GM12878 (cell line): ENCODE measurements around the gene MARCKSL1. TPM values are rescaled to one million over a fixed set of nuclear protein-coding genes. Genes with fewer than 3 reads are reported as not detected.

Experiments
- BCL3 ChIP-seq: IDR thresholded peaks from 2 replicates; pipeline ENCODE4 v1.6.1; 2011; ENCODE audit warnings: borderline replicate concordance, low read depth, mild to moderate bottlenecking, moderate library complexity, low read length; ENCODE audit not compliant: insufficient read depth, poor library complexity, severe bottlenecking
- CHD1 ChIP-seq: IDR thresholded peaks from 2 replicates; pipeline ENCODE4 v1.6.1; 2012; ENCODE audit warnings: low read depth, low read length, improper control_type of control experiment
- E2F4 ChIP-seq: IDR thresholded peaks from 2 replicates; pipeline ENCODE4 v1.6.1; 2012; ENCODE audit warnings: low read depth, low read length, improper control_type of control experiment
- ZBTB33 ChIP-seq: fragments of 450-650 bp; IDR thresholded peaks from 2 replicates; pipeline ENCODE4 v1.6.1; 2017; ENCODE audit warnings: mild to moderate bottlenecking
- polyA plus RNA-seq, 11 experiments: library from polyadenylated mRNA; depleted of rRNA in 4 of 11; unstranded in 6 of 11; stranded (reverse) in 5 of 11; fragments of >200 nt; fragmentation: Nextera tagmentation in 4 of 11; fragmentation: Illumina TruSeq in 1 of 11; extraction: Ambion mirVana in 4 of 11; extraction: Trizol in 1 of 11; gene quantifications; 1 replicate in 1 of 11; 2 replicates in 10 of 11; pipeline versions ENCODE4 v1.2.1 to v1.2.3, GENCODE V29; 2011 to 2016; ENCODE audit warnings: inconsistent platforms in 2 of 11, missing spikeins in 2 of 11, low read depth in 1 of 11
- total RNA-seq, 4 experiments: library from RNA; depleted of rRNA in 3 of 4; stranded (reverse); fragments of >200 nt in 3 of 4; fragmentation: Illumina TruSeq in 1 of 4; extraction: Trizol in 1 of 4; gene quantifications; 2 replicates each; pipeline versions ENCODE4 v1.2.1 to v1.2.3, GENCODE V29; 2013 to 2021

Gene MARCKSL1
- total and polyA plus RNA-seq, 10 of the 15 experiments (the other 5 are each of a cell fraction or from before 2014, with no cell fraction given): 14.5 to 225 (median 158) TPM

- TF ChIP-seq ZBTB33 (no peak), BCL3 (no peak), CHD1 (no peak), E2F4 (no peak)
These were observed 15.6 kb upstream of the MARCKSL1 start (continued) for GRCh38 chr1:32351399-32352238.
